Endodermal cell (in vitro differentiated cells): ENCODE data around the gene FAM167B. TPM values are rescaled to one million over a fixed set of nuclear protein-coding genes. Genes with fewer than 3 reads are reported as not detected.

Experiments
- DNase-seq: peaks from one replicate; pipeline ENCODE4 v3.0.0-alpha.2; 2017
- H3K27ac ChIP-seq: 2 replicates; pipeline ENCODE4 v1.5.1; 2013; ENCODE audit warnings: mild to moderate bottlenecking, low read depth, low read length, moderate library complexity
- H3K27me3 ChIP-seq: 2 replicates; pipeline ENCODE4 v1.6.1; 2013; ENCODE audit warnings: mild to moderate bottlenecking, low read length, moderate library complexity; ENCODE audit not compliant: insufficient read depth, control insufficient read depth, poor library complexity, severe bottlenecking
- H3K36me3 ChIP-seq: 2 replicates; pipeline ENCODE4 v1.7.0; 2013; ENCODE audit warnings: mild to moderate bottlenecking, low read length, moderate library complexity; ENCODE audit not compliant: control insufficient read depth, insufficient read depth
- H3K4me1 ChIP-seq: one replicate; pipeline ENCODE4 v1.7.0; 2013; ENCODE audit warnings: low read length; ENCODE audit not compliant: control insufficient read depth, insufficient read depth
- H3K4me3 ChIP-seq: 2 replicates; pipeline ENCODE4 v1.5.1; 2013; ENCODE audit warnings: mild to moderate bottlenecking, low read length, moderate library complexity
- H3K9ac ChIP-seq: 2 replicates; pipeline ENCODE4 v1.6.1; 2013; ENCODE audit warnings: mild to moderate bottlenecking, low read length, moderate library complexity; ENCODE audit not compliant: poor library complexity, severe bottlenecking; ENCODE audit errors: extremely low read depth
- H3K9me3 ChIP-seq: 2 replicates; pipeline ENCODE4 v1.6.1; 2013; ENCODE audit warnings: mild to moderate bottlenecking, low read length, moderate library complexity; ENCODE audit not compliant: control insufficient read depth
- H3K27ac Mint-ChIP-seq: 2 replicates; pipeline ENCODE4 v1.8.0; 2020; ENCODE audit warnings: mixed read lengths
- H3K27me3 Mint-ChIP-seq: 2 replicates; pipeline ENCODE4 v1.8.0; 2021; ENCODE audit warnings: mild to moderate bottlenecking, mixed read lengths; ENCODE audit not compliant: insufficient read depth
- H3K36me3 Mint-ChIP-seq: 2 replicates; pipeline ENCODE4 v1.8.0; 2020; ENCODE audit warnings: low read depth, mixed read lengths
- H3K4me1 Mint-ChIP-seq: 2 replicates; pipeline ENCODE4 v1.8.0; 2020; ENCODE audit warnings: mixed read lengths
- H3K4me3 Mint-ChIP-seq: 2 replicates; pipeline ENCODE4 v1.8.0; 2020; ENCODE audit warnings: mild to moderate bottlenecking, moderate library complexity, mixed read lengths
- H3K9me3 Mint-ChIP-seq: 2 replicates; pipeline ENCODE4 v1.8.0; 2020; ENCODE audit warnings: mild to moderate bottlenecking, mixed read lengths
- WGBS, 2 experiments: methylation state at CpG; one replicate each; pipeline versions ENCODE4 v1.1.5 to v1.1.7; 2013; ENCODE audit warnings: missing lambda C conversion rate in 2 of 2, mixed read lengths in 1 of 2; ENCODE audit not compliant: insufficient coverage in 1 of 2, insufficient read length in 1 of 2; 5-methylcytosine and 5-hydroxymethylcytosine counted together
- total RNA-seq, 2 donors: library from RNA; stranded (reverse); fragmentation: NEBNext Ultra II Directional in 1 of 2; extraction: Animal tissue kit (Norgen Biotek cat#: 25700) in 1 of 2; gene quantifications; 2 replicates in 1 of 2; 3 replicates in 1 of 2; pipeline ENCODE4 v1.2.1, GENCODE V29; 2021
- TF ChIP-seq, protein P1 (sequence below): fragments of 200-600 bp; sonication (generic); conservative IDR thresholded peaks from 2 replicates; pipeline ENCODE4 v1.5.0; 2021; ENCODE audit warnings: antibody characterized with exemption, mild to moderate bottlenecking

Gene FAM167B
- total RNA-seq, 2 donors from 2014 or later, result 1.1 to 2.9 TPM

DNA sequence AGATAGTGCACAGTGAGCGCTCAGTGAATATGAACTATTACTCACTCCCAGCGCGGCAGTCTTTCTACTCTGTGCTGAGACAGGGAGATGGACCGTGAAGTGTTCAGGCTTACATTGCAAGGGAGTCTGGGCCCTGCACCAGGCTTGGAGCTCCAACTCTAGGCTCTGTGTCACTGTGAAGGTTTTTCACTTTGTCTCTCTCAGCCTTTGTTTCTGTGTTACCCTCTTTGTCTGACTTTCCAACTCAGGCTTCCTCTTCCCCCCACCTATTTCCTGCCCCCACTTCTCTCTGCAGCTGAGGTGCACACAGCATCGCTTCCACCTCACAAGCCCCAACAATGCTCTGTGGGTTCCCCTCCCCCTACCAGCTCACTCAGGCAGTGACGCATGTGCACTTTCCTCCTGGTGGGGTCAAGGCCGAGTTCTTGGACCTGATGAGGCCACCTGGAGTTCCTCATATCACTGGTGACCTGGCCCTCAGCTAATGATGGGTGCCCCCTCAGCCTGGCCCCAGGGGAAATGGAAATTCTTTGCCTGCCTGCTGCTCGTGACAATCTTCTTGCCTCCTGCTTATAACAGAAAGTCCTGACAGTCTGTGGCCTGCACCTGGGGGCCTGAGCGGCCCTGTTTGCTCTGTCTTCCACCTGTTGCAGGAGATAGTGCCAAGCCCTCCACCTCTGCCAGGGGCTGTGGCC lies 3.0 kb downstream of the FAM167B start:
- no peak for DNase-seq
- H3K4me3 Mint-ChIP-seq, result no peak overlapping the region
- H3K27ac ChIP-seq, result no peak overlapping the region

GRCh38 chr1:32250893-32251716 lies 4.1 kb downstream of the FAM167B start, which contains the start of gene LCK:
LCK (plus strand) TSS chr1:32251265; CDS start chr1:32274330, 23,065 bp downstream.
- 88 to 90% methylated on average over 15 to 25 of the region's 25 CpGs for WGBS, 2 experiments
- Mint-ChIP-seq H3K4me3 (no peak within 1 kb of the TSS), H3K36me3 (no peaks in the 10 kb centered on the region), H3K9me3 (no peaks in the 10 kb centered on the region), H3K27me3 (no peaks in the 10 kb centered on the region), H3K4me1 (peaks cover 3% of the 10 kb centered on the region), H3K27ac (no peak within 1 kb of the TSS)
- Histone ChIP-seq H3K9ac (no peak within 1 kb of the TSS), H3K4me1 (no peaks in the 10 kb centered on the region), H3K36me3 (no peaks in the 10 kb centered on the region), H3K9me3 (no peaks in the 10 kb centered on the region), H3K27ac (no peak within 1 kb of the TSS), H3K4me3 (no peak within 1 kb of the TSS), H3K27me3 (no peaks in the 10 kb centered on the region)
- TF ChIP-seq, protein P1, sequence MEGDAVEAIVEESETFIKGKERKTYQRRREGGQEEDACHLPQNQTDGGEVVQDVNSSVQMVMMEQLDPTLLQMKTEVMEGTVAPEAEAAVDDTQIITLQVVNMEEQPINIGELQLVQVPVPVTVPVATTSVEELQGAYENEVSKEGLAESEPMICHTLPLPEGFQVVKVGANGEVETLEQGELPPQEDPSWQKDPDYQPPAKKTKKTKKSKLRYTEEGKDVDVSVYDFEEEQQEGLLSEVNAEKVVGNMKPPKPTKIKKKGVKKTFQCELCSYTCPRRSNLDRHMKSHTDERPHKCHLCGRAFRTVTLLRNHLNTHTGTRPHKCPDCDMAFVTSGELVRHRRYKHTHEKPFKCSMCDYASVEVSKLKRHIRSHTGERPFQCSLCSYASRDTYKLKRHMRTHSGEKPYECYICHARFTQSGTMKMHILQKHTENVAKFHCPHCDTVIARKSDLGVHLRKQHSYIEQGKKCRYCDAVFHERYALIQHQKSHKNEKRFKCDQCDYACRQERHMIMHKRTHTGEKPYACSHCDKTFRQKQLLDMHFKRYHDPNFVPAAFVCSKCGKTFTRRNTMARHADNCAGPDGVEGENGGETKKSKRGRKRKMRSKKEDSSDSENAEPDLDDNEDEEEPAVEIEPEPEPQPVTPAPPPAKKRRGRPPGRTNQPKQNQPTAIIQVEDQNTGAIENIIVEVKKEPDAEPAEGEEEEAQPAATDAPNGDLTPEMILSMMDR, result no peak
- peak; percentile 58 for DNase-seq

More for the DNA sequence above, 3.0 kb downstream of the FAM167B start:
- Mint-ChIP-seq H3K27me3 (no peaks in the 10 kb centered on the region), H3K4me1 (peaks cover 3% of the 10 kb centered on the region), H3K27ac (peak overlapping the region; percentile 65), H3K9me3 (no peaks in the 10 kb centered on the region), H3K36me3 (no peaks in the 10 kb centered on the region)
- H3K36me3 ChIP-seq, result no peaks in the 10 kb centered on the region
- H3K9ac ChIP-seq, result no peak overlapping the region
- H3K4me3 ChIP-seq, result no peak overlapping the region
- 80 to 83% methylated on average over 5 to 9 of the region's 9 CpGs for WGBS, 2 experiments
- H3K4me1 ChIP-seq, result no peaks in the 10 kb centered on the region
- H3K27me3 ChIP-seq, result no peaks in the 10 kb centered on the region
- H3K9me3 ChIP-seq, result no peaks in the 10 kb centered on the region
- TF ChIP-seq, protein P1, result no peak

- Histone ChIP-seq H3K27ac (no peak overlapping the region), H3K9me3 (no peaks in the 10 kb centered on the region), H3K27me3 (no peaks in the 10 kb centered on the region), H3K4me1 (no peaks in the 10 kb centered on the region), H3K9ac (no peak overlapping the region), H3K36me3 (no peaks in the 10 kb centered on the region), H3K4me3 (no peak overlapping the region)
- no peaks in the 10 kb centered on the region for H3K36me3 Mint-ChIP-seq
- TF ChIP-seq, protein P1, result no peak
- no peaks in the 10 kb centered on the region for H3K27me3 Mint-ChIP-seq
- H3K27ac Mint-ChIP-seq, result no peak overlapping the region
- H3K9me3 Mint-ChIP-seq, result no peaks in the 10 kb centered on the region
- no peak for DNase-seq
- 96 to 97% methylated on average over 6 to 10 of the region's 10 CpGs for WGBS, 2 experiments
- H3K4me1 Mint-ChIP-seq, result no peaks in the 10 kb centered on the region
- H3K4me3 Mint-ChIP-seq, result no peak overlapping the region
Measured at GRCh38 chr1:32255072-32256071, 8.3 kb downstream of the FAM167B start.
